ENCODE measurements around the gene VPS35.

- no peak for TF ChIP-seq POLR2A (IDR thresholded peaks at IDR 0.05)
- TF ChIP-seq CTCF (IDR thresholded peaks at IDR 0.05) = no peak
These were observed 40.3 kb downstream of the VPS35 start for GRCh38 chr16:46648656-46649055.
